Measurements from ENCODE around the gene HDAC3. TPM values are rescaled to one million over a fixed set of nuclear protein-coding genes. Genes with fewer than 3 reads are reported as not detected.

The HDAC3 gene
- polyA plus RNA-seq, 3 donors = 80.5 to 103 (median 82.3) TPM

DNA sequence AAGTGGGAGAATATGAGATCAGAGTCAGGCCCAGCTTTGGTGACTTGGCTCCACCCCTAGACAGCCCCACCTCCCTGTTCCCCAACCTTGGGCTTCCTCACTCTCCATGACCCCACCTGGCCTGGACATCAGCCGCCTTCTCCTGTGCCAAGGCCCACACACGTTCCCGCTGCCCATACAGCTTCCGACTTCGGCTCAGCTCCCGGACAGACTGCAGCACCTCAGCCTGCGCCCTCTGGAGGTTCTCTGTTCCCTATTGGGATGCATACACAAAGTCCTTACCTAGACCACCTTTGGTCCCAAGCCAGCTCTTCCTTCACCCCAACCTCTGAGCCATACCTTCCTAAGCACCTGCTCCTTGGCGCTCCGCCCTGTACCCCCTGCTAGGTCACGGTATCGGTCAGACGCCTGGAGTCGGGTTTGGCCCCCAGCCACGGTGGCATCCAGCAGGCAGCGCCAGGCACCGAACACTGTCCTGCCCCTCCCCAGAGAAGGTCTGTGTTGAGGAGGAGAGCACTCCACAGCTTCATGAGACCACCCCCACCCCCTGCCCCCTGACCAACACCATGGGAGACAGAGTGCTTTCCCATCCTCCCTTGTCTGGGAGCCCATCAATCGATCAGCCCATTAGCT is 12.5 kb upstream of the HDAC3 start:
- peaks cover 13 to 20% of the 10 kb centered on the region in 2 donors for H3K4me1 ChIP-seq (ENCODE audit: control insufficient read depth in 1 of 2, insufficient read depth in 2 of 2, low read length in 2 of 2)
- Mint-ChIP-seq H3K27ac (peak overlapping the region in 1 of 7 donors; percentile 25), H3K4me3 (no peak overlapping the region), H3K4me1 (peaks cover 27% of the 10 kb centered on the region), H3K9me3 (no peaks in the 10 kb centered on the region), H3K27me3 (ENCODE audit: low read depth in 3 of 3) (peaks cover 0 to 2% (median 0%) of the 10 kb centered on the region in 3 donors), H3K36me3 (peaks cover 58 to 62% of the 10 kb centered on the region in 2 donors)
- TF ChIP-seq, protein P1, sequence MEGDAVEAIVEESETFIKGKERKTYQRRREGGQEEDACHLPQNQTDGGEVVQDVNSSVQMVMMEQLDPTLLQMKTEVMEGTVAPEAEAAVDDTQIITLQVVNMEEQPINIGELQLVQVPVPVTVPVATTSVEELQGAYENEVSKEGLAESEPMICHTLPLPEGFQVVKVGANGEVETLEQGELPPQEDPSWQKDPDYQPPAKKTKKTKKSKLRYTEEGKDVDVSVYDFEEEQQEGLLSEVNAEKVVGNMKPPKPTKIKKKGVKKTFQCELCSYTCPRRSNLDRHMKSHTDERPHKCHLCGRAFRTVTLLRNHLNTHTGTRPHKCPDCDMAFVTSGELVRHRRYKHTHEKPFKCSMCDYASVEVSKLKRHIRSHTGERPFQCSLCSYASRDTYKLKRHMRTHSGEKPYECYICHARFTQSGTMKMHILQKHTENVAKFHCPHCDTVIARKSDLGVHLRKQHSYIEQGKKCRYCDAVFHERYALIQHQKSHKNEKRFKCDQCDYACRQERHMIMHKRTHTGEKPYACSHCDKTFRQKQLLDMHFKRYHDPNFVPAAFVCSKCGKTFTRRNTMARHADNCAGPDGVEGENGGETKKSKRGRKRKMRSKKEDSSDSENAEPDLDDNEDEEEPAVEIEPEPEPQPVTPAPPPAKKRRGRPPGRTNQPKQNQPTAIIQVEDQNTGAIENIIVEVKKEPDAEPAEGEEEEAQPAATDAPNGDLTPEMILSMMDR (IDR thresholded peaks at IDR 0.05) = no peak
- H3K27me3 ChIP-seq (ENCODE audit: control insufficient read depth in 2 of 2, insufficient read depth in 2 of 2, low read length in 2 of 2) = no peaks in the 10 kb centered on the region
- H3K9me3 ChIP-seq (replicated peaks in 1 of 2; ENCODE audit: control insufficient read depth in 1 of 2, insufficient read depth in 1 of 2, low read length in 2 of 2) = no peaks in the 10 kb centered on the region
- DNase-seq = no peak
- H3K79me2 ChIP-seq (ENCODE audit: insufficient read depth, low read length) = no peaks in the 10 kb centered on the region
- no peak overlapping the region for H3K9ac ChIP-seq (ENCODE audit: insufficient read depth, low read length, poor library complexity, severe bottlenecking)
- H3K36me3 ChIP-seq (replicated peaks in 1 of 2; ENCODE audit: control insufficient read depth in 1 of 2, insufficient read depth in 2 of 2, low read length in 2 of 2) = peaks cover 44 to 59% of the 10 kb centered on the region in 2 donors
- no peak overlapping the region for H3K27ac ChIP-seq (ENCODE audit: low read depth in 1 of 2, low read length in 2 of 2)
- no peak overlapping the region for H3K4me3 ChIP-seq (replicated peaks in 1 of 3; ENCODE audit: low read depth in 2 of 3, low read length in 3 of 3)
- no peak overlapping the region for H3K4me2 ChIP-seq (replicated peaks; ENCODE audit: extremely low read depth, low read length, poor library complexity, severe bottlenecking)
- intact Hi-C loops (cut with micrococcal nuclease) = no loop called here
- WGBS (ENCODE audit: insufficient coverage) = 96% methylated on average over 10 of the region's 17 CpGs
- H4K20me1 ChIP-seq (ENCODE audit: insufficient read depth, low read length) = no peaks in the 10 kb centered on the region
- no peak overlapping the region for H2AFZ ChIP-seq (ENCODE audit: insufficient read depth, low read depth, low read length, poor library complexity, severe bottlenecking)

DNA sequence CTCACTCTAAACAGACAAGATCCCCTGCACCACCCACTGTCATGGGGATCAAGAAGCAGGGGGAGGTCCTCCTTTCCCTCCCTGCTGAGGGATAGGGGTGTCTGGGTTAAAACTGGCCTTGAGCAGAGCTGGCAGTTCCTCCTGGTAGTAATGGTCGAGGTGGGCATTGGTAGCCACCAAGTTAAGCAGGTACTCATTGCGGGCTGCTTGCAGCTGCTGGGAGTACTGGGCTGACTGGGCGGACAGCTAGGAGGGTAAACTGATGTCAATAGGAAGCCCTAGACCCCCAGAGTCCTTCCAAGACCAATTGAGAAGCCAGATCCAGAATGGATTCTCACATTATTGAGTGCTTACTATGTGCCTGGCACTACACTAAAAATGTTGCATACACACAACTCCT is 11.2 kb upstream of the HDAC3 start:
- intact Hi-C loops (cut with micrococcal nuclease) = no loop called here
- H3K4me1 Mint-ChIP-seq = peaks cover 30% of the 10 kb centered on the region
- WGBS (ENCODE audit: insufficient coverage) = 100% methylated on average over 1 of the region's 3 CpGs

More for the DNA sequence above, 11.2 kb upstream of the HDAC3 start:
- Histone ChIP-seq H4K20me1 (ENCODE audit: insufficient read depth, low read length) (no peaks in the 10 kb centered on the region), H3K79me2 (ENCODE audit: insufficient read depth, low read length) (no peaks in the 10 kb centered on the region), H3K9ac (ENCODE audit: insufficient read depth, low read length, poor library complexity, severe bottlenecking) (no peak overlapping the region), H3K9me3 (replicated peaks in 1 of 2; ENCODE audit: control insufficient read depth in 1 of 2, insufficient read depth in 1 of 2, low read length in 2 of 2) (no peaks in the 10 kb centered on the region), H3K36me3 (replicated peaks in 1 of 2; ENCODE audit: control insufficient read depth in 1 of 2, insufficient read depth in 2 of 2, low read length in 2 of 2) (peaks cover 36 to 56% of the 10 kb centered on the region in 2 donors), H3K4me2 (replicated peaks; ENCODE audit: extremely low read depth, low read length, poor library complexity, severe bottlenecking) (no peak overlapping the region), H3K4me1 (ENCODE audit: control insufficient read depth in 1 of 2, insufficient read depth in 2 of 2, low read length in 2 of 2) (peaks cover 13 to 26% of the 10 kb centered on the region in 2 donors), H3K27ac (ENCODE audit: low read depth in 1 of 2, low read length in 2 of 2) (no peak overlapping the region), H3K4me3 (replicated peaks in 1 of 3; ENCODE audit: low read depth in 2 of 3, low read length in 3 of 3) (no peak overlapping the region), H3K27me3 (ENCODE audit: control insufficient read depth in 2 of 2, insufficient read depth in 2 of 2, low read length in 2 of 2) (no peaks in the 10 kb centered on the region), H2AFZ (ENCODE audit: insufficient read depth, low read depth, low read length, poor library complexity, severe bottlenecking) (no peak overlapping the region)
- peaks cover 0 to 2% (median 0%) of the 10 kb centered on the region in 3 donors for H3K27me3 Mint-ChIP-seq (ENCODE audit: low read depth in 3 of 3)
- H3K9me3 Mint-ChIP-seq = no peaks in the 10 kb centered on the region
- DNase-seq = no peak
- no peak overlapping the region for H3K4me3 Mint-ChIP-seq
- TF ChIP-seq, protein P1 (IDR thresholded peaks at IDR 0.05) = no peak
- peaks cover 53 to 54% of the 10 kb centered on the region in 2 donors for H3K36me3 Mint-ChIP-seq
- H3K27ac Mint-ChIP-seq = no peak overlapping the region

All from CD14-positive monocyte (primary cell).